NCI-H146 treated with DMSO at 0.1 percent for 48 hours (cell line): ENCODE results near the gene ZNF444.

Experiments
- DNase-seq: peaks from one replicate; lab custom pipeline; 2025; ENCODE audit not compliant: unreplicated experiment; lab: John Stamatoyannopoulos, UW

Gene ZNF444

DNA sequence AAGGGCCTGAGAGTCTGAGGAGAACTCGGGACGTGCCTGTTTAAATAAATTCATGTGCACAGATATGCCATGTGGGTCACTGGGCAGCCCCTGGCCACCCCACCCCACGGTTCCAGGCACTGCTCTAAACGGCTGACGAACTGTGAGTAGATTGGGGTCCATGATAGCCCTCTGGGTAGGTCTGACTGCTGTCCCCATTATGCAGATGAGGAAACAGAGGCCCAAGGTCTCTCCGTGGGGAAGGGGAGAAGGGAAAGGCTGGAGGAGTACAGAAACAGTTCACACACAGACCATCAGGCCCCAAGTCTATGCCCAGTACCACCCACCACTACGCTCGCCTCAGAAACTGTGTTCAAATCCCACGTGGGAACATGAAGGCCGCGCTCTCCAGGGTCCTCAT is 34.1 kb upstream of the ZNF444 start:
- DNase-seq = no peak

DNA sequence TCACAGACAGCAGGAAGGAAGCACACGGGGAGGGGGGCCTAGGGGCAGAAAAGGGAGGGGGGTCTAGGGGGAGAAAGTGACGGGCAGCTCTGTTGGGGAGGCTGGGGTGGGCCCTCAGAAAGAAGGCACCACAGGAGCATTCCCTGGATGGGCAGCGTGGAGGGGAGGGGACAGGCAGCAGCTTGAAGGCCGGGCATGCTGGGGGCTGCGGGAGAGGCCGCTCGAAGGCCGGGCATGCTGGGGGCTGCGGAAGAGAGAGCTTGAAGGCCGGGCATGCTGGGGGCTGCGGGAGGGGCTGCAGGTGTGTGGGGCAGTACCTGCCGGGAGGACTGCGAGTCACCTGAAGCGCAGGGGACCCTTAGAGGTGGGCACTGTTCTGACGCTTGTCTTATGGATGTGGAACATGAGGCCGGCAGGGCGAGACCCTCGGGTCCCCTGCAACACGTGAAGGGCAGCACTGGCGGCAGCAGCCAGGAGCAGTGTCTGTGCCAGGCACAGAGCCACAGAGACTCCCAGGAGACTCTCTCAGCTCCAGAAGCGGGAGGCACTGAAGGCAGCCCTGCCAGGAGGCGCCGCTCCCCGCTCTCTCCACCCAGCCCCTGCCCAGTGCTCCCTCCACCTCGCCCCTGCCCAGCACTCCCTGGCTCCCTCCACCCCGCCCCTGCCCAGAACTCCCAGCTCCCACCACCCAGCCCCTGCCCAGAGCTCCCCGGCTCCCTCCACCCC is 33.3 kb upstream of the ZNF444 start:
- no peak for DNase-seq

DNA sequence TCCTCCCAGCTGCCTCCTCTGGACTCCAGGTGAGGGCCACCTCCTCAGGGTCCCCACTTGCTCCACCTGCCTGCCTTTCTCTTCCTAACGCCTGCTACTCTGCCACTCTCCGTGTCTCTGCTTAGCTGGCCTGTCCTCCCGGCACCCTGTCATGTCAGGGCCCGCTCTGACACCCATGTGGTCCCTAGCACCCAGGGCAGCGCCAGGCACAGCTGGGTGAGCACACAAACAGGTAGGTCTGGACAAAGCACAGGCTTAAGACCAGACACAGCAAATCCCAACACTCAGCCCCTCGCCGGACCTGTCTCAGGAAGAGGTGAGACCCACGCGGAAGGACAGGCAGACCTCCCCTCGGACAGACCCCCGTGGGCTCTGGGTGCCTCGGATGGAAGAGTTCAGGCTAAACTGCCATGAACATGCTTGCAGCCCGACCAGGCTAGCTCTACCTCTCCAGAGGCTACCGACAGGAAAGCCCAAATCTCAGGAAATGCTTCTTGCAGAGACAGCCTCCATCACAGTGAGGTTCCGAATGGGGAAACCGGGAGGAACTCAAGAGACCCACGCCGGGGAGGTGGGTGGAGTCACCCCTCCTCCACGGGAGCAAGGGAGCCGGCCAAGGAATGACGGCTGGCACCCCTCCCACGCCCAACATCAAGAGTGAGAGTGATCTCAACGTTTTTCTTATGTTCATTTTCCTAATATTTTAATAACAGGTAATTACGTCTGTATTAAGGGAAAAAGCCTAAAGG is 32.5 kb upstream of the ZNF444 start:
- DNase-seq = no peak

DNA sequence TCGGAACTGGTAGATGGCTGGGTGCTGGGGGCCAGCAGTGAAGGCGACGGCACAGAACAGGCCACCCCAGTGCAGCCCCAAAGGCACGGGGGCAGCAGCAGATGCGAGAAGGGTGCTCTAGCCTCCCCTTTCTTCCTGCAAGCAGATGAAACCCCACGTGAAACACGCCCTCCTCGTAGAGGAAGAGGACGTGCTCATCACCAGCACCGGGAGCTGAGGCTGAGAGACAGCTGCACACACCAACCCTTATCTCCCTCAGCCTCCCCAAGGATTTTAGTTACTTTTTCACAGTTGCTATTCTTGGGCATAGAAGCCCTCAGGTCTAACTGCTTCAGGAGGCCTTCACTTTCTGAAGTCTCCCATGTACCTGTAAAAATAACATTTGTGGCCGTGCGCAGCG is 31.9 kb upstream of the ZNF444 start:
- DNase-seq = no peak

DNA sequence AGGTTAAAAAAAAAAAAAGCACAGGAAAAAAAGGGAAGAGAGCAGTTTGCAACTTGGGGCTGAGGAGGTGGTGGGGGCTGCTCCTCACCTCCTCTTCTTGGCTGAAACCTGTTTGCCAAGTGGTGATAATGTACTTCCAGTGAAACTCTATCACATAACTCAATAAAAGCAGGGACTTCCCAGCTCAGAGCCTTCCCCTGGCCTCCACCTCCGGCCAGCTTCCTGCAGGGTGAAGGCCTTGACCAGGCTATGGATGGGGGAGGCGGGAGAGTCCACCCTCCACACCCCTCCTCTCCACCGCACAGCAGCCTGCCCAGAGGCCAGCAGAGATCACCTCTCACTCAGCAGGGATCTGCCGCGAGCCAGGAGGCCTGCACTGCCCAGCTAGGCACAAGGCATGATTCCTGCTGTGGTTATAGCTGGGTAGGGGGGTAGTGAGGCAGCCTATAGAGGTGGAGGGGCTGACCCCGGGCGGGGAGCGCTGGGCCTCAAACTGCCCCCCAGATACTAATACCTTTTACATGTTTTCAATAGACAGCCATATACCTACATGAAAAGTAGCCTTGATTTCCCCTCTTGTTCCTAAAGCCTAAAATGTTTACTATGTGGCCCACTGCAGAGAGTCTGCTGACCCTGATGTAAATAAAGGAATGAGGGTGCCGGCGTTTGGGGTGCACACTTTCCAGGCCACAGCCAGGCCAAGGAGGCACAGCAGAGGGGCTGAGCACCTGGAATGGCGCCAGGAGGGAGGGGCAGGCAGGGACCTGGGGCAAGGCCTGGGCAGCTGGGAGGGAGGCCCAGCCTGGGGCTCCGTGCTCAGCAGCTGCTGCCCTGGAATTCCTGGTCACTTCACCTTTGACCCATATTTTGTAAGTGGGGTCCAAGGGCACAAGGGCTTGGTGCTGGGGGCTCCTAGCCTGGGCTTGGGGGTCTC is 30.3 kb upstream of the ZNF444 start:
- peak; percentile 55 for DNase-seq

DNA sequence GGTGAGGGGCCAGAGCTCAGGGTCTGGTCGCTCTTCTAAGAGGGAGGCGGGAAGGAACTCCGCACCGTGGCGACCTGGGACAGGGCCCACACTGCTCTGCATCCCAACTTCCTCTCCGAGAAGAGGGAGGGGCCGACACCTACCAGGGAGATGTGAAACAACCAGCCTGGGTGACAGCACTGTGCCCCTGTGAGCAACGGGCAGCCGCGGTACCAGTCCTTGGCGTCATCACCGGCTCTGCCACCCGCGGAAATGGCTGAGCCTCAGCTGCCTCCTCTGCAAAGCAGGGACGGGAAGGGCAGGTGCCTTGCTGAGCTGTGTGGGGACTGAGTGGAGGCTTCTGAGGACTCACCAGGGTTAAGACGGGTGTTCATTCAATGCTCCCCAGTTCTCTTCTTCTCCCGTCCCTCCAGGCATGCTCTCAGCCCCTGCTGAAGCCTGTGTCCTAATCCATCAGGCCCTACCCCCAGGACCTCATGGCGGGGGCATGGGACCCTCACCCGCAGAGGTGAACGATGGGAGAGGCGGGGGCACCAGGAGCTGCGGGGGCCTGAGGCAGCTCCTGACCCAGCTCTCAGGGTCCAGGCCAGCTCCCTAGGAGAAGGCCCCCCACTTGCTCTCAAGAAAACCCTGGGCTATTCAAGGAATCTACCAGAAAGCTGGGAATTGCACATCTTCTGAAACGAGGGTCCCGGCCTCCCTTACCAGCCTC is 29.3 kb upstream of the ZNF444 start:
- DNase-seq = no peak

DNA sequence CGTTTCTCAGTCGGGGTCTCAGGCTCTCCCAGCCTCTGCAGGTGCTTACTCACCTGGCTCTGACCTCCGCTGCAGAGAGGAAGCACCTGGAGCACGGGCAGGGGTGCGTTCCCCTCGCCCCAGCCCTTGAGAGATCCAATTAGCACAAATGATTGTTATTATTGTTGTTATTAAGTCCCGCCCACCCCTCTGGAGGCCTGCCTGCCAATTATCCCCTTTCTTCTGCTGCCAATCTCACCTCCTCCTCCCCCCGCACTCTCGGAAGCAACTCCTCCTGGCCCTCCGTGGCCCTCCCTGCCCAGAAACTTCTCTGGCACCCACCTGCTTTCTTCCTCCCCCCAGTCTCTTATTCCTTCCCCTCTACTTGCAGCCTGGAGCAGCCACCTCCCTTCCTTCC is 28.8 kb upstream of the ZNF444 start:
- peak; percentile 88 for DNase-seq

DNA sequence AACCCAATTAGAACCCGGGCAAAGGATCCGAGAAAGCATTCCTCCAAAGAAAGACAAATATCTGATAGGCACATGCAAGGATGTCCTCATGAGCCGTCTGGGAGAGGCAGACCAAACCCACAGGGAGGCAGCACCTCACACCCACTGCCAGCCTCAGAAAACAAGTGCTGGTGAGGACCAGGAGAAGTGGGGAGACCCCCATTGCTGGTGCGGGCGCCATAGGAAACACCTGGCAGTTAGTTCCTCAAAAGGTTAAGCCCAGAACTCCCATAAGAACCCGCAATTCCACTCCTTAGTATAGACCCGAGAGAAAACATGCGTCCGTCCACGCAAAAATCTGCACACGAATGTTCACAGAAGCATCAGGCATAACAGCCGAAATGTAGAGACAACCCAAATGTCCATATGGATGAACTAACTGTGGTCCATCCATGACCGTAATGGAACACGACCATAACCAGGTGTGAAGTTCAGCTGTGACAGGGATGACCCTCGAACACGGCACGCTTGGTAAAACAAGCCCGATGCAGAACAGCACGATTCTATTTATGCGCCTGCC is 27.9 kb upstream of the ZNF444 start:
- DNase-seq = no peak

DNA sequence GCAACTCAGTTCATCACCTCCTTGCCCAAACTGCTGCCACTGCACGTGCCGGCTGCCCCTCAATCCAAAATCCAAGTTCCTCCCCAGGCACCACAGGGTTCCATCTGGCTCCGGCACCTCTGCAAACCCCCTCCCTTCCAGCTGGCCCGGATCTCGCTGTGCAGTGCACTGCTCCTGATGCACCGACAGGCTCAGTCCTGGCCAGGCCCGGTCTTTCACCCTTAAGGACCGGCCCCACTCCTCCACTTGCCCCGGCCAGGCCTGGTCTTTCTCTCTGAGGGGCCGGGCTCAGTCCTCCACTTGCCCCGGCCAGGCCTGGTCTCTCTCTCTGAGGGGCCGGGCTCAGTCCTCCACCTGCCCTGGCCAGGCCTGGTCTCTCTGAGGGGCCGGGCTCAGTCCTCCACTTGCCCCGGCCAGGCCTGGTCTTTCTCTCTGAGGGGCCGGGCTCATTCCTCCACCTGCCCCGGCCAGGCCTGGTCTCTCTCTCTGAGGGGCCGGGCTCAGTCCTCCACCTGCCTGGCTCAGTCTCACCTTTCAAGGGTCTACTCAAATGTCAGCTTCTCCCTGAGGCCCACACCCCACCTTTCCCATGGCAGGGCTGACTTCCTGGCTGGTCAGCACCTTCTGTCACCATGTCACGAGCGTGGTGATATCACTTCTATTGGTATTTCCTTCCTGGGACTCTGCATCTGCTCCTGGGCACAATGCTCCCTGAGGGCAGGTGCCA is 26.9 kb upstream of the ZNF444 start:
- DNase-seq = no peak

DNA sequence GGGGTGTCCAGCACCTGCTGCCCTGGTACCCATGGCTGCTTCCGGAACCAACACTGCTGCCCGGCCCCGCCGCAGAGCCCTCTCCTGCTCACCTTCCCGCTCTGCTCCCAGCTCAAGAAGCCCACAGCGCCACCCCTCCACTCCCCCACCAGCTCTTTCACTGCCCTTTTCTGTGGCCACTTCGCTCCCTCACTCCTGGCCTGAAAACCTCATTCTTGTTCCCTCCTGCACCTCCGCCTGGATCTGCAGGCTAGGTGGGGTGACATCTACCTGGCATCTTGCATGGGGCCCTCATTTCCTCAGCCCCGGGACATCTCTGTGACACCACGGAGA is 26.3 kb upstream of the ZNF444 start:
- DNase-seq = no peak

DNA sequence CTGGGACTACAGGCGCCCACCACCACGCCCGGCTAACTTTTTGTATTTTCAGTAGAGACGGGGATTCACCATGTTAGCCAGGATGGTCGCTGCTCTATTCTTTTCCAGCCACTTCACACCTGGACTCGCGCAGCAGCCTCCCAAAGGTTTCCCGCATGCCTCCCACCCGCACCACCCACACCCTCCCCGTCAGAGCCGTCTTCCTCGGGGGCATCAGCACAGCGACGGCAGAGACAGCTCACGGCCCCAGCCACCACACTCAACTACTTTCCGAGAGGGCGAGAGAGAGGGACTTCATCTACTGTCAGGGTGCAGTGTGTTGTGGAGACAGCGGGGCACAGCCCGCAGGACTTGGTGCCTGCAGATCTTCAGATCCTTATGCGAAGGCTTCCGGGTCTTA is 25.6 kb upstream of the ZNF444 start:
- DNase-seq = no peak

DNA sequence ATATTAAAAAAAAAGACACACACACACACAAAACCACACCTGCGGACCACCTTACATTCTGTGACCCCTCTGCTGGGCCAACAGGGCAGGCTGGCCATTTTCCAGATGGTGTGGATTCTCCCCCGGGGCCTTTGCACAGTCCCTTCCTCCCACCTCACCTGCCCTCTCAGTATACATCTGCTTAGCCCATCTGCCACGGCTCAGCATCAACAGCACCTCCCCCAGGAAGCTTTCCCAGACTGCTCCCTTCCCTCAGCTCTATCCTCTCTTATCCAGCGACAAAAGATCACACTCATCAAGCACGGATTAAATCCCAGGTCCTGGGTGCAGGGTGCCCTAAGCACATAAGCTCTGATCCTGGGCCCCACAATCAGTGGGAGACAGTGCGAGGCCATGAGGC is 24.5 kb upstream of the ZNF444 start:
- no peak for DNase-seq

DNA sequence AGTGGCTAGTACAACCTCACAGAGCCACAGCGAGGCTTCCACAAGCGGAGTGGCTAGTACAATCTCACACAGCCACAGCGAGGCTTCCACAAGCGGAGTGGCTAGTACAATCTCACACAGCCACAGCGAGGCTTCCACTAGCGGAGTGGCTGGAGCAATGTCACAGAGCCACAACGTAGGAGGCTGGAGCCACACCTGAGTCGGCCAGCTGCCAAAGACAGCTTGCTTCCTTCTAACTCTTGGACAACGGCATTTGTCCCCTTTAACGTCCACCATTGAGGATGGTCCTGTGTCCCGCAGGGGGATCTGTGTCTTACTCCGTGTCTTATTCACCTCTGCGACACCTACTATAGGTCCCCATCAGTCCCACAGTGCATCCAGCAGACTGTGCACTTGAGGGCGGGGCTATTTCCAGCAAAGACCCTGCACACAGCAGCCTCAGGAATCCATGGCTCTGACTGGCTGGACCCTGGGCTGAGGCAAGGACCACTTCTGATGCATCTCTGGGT is 23.7 kb upstream of the ZNF444 start:
- no peak for DNase-seq

DNA sequence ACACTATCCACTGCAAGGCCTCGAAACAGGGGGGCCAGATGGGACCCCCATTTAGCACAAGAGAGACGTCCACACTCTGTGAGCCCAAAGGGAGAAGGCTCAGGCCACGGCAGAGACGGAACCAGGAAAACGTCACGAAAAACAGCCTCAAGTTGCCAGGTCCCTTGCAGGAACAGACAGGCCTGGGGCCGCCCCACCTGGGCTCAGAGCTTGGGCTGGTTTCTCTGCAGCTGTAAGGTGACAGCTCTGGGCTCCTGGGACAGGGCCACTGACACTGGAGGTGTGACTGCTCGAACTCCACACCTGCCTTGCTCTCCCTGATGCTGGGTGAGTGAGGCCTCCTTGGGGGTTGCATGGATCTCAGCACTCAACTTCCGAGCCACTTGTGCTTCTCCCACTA is 23.2 kb upstream of the ZNF444 start:
- no peak for DNase-seq

DNA sequence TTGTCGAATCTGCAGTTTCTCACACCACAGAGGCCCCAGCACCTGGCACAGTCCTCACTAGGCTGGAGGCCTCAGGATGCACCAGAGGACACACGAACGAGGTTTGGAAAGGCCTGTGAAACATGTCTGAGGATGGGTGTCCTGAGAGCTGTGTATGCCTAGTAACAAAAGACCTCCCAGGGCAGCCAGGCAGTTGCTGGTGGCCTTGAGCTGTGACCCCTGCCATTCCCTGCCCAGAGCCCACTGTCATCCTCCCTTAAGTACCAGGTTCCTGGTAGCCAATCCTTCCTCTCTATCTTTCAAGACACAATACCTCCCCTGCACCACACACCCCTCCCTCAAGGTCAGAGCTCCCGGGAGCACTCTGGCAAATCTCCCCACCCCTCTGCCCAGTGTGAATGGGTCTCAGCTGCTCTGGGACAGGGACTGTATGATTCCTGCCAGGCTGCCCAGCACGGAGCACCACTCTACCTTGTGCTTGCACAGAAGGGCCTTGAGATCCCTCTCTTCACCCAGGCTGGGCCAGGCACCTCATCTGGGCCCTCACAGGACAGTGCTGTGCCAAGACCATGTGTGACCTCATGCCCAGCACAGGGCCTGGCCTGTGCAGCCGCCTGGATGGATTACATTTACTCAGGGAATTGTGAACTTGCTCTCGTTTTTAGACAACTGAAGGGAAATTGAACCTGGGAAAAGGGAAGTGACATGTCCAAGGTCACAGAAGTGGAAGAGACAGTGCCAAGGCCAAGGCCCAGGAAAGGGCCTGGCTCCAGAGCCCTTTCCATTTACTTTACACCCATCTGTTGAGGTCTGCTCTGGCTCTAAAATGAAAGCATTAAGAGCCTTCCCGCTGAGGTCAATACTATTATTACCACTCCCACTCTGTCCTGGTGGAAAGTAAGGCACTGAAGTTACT is 22.2 kb upstream of the ZNF444 start:
- no peak for DNase-seq

DNA sequence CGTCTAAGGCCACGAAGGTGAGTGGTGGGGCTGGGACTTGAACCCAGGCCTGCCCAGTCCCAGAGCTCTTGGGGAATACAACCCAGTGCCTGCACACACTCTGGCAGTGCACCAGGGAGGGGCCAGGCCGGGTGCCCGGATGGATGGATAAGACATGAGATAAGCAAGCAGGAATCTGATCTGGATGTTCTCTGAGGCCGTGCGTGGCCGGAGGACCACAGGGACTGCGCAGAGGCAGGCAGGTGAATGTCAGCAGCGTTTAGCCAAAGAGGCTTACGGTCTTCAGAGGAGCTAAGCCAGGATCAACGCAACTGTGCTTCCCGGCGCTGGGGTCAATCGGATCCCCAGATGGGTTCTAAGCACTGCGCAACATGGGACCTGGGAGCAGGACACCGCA is 21.5 kb upstream of the ZNF444 start:
- DNase-seq = no peak

DNA sequence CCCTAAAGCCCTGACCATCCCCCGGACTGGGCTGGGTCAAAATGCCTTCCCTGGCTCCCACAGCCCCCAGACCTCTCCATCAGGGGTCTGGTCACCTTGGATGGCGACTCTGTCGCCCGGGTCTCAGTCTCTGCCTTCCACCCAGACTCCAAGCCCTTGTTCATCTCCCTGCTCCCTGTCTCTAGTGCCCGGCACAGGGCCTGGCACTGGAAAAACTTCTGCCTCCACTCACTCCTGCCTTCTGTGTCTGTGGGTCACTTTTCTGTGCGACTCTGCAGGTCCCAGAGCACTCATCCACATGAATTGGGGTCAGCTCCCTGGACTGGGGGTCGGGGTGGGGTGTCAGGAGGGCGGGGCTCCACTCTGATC is 21.1 kb upstream of the ZNF444 start:
- DNase-seq = no peak

DNA sequence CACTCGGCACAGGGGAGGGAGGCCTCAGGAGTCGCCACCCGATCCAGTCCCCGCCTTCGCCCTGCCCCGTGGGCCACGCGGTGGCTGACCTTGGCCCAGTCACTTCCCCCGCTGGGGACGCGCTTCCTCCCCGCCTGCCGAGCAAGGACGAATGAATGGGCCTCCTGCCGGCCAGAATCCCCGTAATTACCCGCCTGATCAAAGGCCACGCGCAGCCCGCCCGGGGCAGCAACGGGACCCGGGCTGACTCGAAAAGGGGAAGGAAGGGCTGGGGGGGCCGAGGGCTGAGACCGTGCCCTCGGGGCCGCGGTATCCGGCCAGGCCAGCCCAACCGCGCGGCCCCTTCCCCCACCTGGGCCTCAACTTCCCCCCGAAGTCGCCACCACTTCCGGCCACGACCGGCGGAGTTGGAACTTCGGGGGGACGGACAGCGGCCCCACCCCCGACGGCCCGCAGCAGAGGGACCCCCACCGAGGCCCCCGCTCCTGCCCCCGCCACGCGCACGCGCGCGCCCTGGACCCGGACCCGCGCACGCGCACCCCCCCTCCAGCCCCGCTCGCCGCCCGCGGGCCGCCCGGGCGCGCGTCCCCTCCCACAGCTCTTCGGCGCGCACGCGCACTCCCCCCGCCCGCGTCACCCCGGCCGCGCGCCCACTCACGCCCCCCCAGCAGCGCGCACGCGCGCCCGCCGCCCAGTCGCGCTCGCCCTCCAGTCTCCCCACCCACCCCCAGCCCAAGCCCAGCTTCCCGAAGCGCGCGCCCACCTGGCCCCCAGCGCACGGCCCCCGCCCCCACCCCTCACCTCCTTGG is 20.5 kb upstream of the ZNF444 start:
- peak; percentile 68 for DNase-seq
